ENCODE data around the gene FLACC1. TPM values are rescaled to one million over a fixed set of nuclear protein-coding genes. Genes with fewer than 3 reads are reported as not detected.
"Not testable (repeated sequence)": the region's sequence is repeated elsewhere in the genome, so short reads cannot be mapped to it uniquely, and the experiment has no call there.

FLACC1 gene
- total RNA-seq, 1 donor from 2014 or later: 0.23 TPM

DNA sequence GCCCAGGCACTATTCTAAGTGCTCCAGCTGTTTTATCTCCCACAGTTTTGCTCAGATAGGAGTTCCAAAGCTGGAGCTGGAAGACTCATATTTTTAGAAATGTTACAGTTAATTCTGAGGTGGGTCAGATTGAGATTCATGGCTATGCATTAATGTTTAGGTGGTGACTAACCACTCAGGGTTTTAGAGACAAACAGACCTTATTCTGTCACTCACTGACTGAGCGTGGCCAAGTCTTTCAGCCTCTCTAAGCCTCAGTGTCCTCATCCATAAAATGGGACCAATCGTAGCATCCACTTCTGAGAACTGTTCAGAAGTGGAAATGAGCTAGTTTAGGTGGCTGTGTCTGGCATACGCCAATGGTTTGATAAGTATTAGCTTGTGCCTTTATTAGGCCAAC is 101.1 kb downstream of the FLACC1 start:
- H3K9me3 Mint-ChIP-seq: peaks cover under 1% of the 10 kb centered on the region
- H3K27me3 Mint-ChIP-seq (ENCODE audit: insufficient read depth): no peaks in the 10 kb centered on the region
- intact Hi-C loops (cut with micrococcal nuclease): loop anchor here (10.0 kb wide), 2 partner anchors 1119 to 1379 kb away; partner anchors contain the start of genes BMPR2 and FAM117B
- peaks cover 84% of the 10 kb centered on the region for H3K4me1 Mint-ChIP-seq (ENCODE audit: low read depth)
- H3K4me3 Mint-ChIP-seq: peak overlapping the region; percentile 91
- peak overlapping the region; percentile 100 for H3K27ac Mint-ChIP-seq
- no peak for DNase-seq (ENCODE audit: low spot score)
- peaks cover 21% of the 10 kb centered on the region for H3K36me3 Mint-ChIP-seq (ENCODE audit: low read depth)

DNA sequence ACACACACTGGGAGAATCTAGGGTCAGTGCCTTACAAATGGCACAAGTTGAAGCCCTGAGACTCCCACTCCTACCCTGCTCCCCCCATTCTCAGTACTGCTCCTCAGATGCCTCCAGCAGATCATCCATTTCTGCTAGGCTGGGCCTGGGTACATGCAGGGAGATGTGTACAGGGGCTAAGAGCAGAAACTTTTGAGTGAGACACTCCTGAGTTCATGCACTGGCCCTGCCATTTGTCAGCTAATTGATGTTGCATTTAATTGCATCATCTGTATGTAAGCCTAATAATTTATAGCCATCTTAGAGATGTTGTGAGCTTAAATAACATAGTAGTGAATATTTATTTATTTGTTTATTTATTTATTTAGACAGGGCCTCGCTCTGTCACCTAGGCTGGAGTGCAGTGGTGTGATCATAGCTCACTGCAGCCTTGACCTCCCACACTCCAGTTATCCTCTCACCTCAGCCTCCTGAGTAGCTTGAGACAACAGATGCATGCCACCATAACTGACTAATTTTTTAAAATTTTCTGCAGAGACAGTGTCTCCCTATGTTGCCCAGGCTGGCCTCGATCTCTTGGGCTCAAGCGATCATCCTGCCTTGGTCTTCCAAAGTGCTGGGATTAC is 101.6 kb downstream of the FLACC1 start:
- peaks cover 26% of the 10 kb centered on the region for H3K36me3 Mint-ChIP-seq (ENCODE audit: low read depth)
- H3K4me3 Mint-ChIP-seq: no peak overlapping the region
- no peaks in the 10 kb centered on the region for H3K27me3 Mint-ChIP-seq (ENCODE audit: insufficient read depth)
- peak overlapping the region; percentile 89 for H3K27ac Mint-ChIP-seq
- intact Hi-C loops (cut with micrococcal nuclease): loop anchor here (10.0 kb wide), 2 partner anchors 1119 to 1379 kb away; partner anchors contain the start of genes BMPR2 and FAM117B
- H3K4me1 Mint-ChIP-seq (ENCODE audit: low read depth): peaks cover 86% of the 10 kb centered on the region
- DNase-seq (ENCODE audit: low spot score): no peak
- peaks cover 6% of the 10 kb centered on the region for H3K9me3 Mint-ChIP-seq

DNA sequence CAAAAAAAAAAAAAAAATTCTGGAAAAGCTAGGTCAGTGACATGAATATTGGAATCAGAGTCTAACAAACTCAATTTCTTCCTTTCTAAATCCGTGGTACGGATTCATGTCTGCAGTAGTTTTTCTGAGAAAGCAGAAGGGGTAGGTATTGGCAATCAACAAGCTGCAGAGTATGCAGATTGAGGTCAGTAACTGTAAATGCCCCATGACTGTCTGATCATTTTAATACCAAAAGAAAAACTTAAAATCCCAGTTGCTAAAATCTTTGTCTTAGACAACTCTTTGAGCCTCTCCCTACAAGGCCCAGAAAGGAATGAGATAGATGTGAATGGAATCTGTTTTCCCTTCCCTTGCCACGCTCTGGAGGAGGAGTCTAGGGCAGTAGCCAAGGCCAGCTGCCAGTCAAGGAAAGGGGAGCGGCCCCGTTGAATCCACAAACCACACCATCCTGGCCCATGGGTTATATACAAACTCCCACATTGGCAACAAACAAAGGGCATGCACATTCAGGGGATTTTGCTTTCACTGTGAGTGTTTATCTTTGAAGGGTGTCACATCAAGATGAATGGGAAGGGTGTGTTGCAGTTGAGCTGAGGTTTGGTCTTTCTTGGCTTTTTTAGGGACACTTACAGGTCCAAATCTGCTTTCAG is 102.9 kb downstream of the FLACC1 start:
- Mint-ChIP-seq H3K4me1 (ENCODE audit: low read depth) (peaks cover 89% of the 10 kb centered on the region), H3K27ac (peak overlapping the region; percentile 89), H3K27me3 (ENCODE audit: insufficient read depth) (no peaks in the 10 kb centered on the region), H3K36me3 (ENCODE audit: low read depth) (peaks cover 35% of the 10 kb centered on the region), H3K9me3 (peaks cover 13% of the 10 kb centered on the region), H3K4me3 (peak overlapping the region; percentile 68)
- peak; percentile 57 for DNase-seq (ENCODE audit: low spot score)
- intact Hi-C loops (cut with micrococcal nuclease): loop anchor here (1.0 to 10.0 kb wide), 3 partner anchors 11 to 1381 kb away; partner anchors contain the start of genes BMPR2 and FAM117B

DNA sequence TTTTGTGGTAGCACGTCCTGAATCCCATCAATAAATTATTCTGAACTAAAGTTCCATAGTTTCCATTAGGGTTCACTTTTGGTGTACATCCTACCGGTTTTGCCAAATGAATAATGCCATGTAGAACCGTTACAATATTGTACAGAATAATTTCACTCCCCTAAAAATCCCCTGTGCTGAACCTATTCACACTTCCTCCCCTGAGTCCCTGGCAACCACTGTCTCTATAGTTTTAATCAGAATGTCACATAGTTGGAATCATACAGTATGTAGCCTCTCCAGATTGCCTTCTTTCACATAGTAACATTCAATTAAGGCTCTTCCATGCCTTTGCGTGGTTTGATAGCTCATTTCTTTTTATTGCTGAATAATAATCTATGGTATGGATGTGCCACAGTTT is 106.4 kb downstream of the FLACC1 start:
- Mint-ChIP-seq H3K9me3 (peaks cover 13% of the 10 kb centered on the region), H3K4me3 (peak overlapping the region; percentile 7), H3K27me3 (ENCODE audit: insufficient read depth) (no peaks in the 10 kb centered on the region), H3K36me3 (ENCODE audit: low read depth) (peaks cover 47% of the 10 kb centered on the region), H3K27ac (peak overlapping the region; percentile 26), H3K4me1 (ENCODE audit: low read depth) (peaks cover 67% of the 10 kb centered on the region)
- intact Hi-C loops (cut with micrococcal nuclease): loop anchor here (10.0 kb wide), 2 partner anchors 1124 to 1384 kb away; partner anchors contain the start of genes BMPR2 and FAM117B
- DNase-seq (ENCODE audit: low spot score): no peak

DNA sequence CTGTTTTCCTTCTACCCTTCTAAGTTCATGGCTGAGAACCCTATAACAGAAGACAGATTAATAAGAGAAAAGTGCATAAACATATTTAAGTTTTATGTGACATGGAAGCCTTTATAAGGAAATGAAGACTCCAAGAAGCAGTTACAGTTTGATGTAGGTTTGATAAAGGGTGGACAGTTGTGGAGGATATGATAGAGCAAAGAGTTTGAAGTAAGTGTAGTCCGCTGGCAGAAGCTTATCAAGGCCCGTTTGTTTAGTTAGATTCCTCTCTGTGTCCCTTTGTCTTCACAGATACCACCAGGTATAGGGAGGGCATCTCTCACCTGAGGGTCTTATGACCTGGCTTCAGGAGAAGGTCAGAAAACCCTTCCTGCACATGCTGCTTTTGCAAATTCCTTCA is 107.3 kb downstream of the FLACC1 start:
- Mint-ChIP-seq H3K36me3 (ENCODE audit: low read depth) (peaks cover 47% of the 10 kb centered on the region), H3K4me1 (ENCODE audit: low read depth) (peaks cover 63% of the 10 kb centered on the region), H3K9me3 (peaks cover 13% of the 10 kb centered on the region), H3K27ac (no peak overlapping the region), H3K4me3 (no peak overlapping the region), H3K27me3 (ENCODE audit: insufficient read depth) (no peaks in the 10 kb centered on the region)
- intact Hi-C loops (cut with micrococcal nuclease): loop anchor here (10.0 kb wide), 2 partner anchors 1125 to 1385 kb away; partner anchors contain the start of genes BMPR2 and FAM117B
- no peak for DNase-seq (ENCODE audit: low spot score)

DNA sequence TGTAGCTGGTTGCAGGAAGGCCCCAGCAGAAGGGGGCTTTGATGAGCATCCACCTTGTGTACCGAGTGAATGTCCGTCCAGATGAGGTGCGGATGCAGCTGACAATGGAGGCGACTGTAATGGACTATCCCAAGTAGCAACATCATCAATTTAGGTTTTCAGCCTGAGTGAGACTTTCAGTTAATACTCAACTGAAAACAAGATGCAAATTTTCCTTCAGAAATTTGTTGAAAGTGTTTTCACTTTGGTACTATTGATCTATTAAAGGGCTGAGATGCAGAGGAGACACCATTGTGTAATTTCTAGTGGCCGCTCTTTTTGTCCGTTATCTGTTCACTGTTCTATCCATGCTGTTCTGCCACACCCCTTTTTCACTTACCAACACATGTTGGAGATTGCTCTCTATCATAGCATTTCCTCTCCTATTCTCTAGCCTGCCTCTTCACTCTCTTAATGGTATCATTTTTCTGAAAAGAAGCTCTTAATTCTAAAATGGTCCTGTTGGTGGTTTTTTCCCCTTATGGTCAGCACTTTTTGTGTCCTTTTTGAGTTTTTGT is 108.8 kb downstream of the FLACC1 start:
- H3K27ac Mint-ChIP-seq: peak overlapping the region; percentile 21
- intact Hi-C loops (cut with micrococcal nuclease): no loop called here
- no peaks in the 10 kb centered on the region for H3K27me3 Mint-ChIP-seq (ENCODE audit: insufficient read depth)
- peaks cover 13% of the 10 kb centered on the region for H3K9me3 Mint-ChIP-seq
- no peak overlapping the region for H3K4me3 Mint-ChIP-seq
- peaks cover 41% of the 10 kb centered on the region for H3K36me3 Mint-ChIP-seq (ENCODE audit: low read depth)
- no peak for DNase-seq (ENCODE audit: low spot score)
- peaks cover 57% of the 10 kb centered on the region for H3K4me1 Mint-ChIP-seq (ENCODE audit: low read depth)

DNA sequence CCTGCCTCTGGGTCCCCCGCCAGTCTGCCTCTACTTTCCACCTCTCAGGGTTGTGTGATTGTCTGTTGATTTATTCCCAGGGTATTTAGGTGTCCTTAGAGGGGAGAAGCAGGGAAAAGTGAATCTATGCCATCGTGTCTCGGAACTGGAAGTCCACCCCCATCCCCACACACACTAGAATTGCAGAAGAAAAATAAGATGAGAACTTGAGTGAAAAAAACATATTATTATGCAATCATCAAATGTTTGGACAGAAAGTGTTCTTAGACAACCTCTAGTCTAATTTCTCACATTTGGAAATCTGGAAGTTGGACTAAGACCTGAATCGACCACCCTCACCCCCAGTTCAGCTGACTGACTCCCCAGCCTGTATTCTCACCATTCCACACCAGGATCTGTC is 110.9 kb downstream of the FLACC1 start:
- H3K9me3 Mint-ChIP-seq: peaks cover 13% of the 10 kb centered on the region
- no peaks in the 10 kb centered on the region for H3K27me3 Mint-ChIP-seq (ENCODE audit: insufficient read depth)
- H3K27ac Mint-ChIP-seq: no peak overlapping the region
- peaks cover 45% of the 10 kb centered on the region for H3K36me3 Mint-ChIP-seq (ENCODE audit: low read depth)
- intact Hi-C loops (cut with micrococcal nuclease): no loop called here
- H3K4me1 Mint-ChIP-seq (ENCODE audit: low read depth): peaks cover 50% of the 10 kb centered on the region
- no peak for DNase-seq (ENCODE audit: low spot score)
- H3K4me3 Mint-ChIP-seq: no peak overlapping the region

DNA sequence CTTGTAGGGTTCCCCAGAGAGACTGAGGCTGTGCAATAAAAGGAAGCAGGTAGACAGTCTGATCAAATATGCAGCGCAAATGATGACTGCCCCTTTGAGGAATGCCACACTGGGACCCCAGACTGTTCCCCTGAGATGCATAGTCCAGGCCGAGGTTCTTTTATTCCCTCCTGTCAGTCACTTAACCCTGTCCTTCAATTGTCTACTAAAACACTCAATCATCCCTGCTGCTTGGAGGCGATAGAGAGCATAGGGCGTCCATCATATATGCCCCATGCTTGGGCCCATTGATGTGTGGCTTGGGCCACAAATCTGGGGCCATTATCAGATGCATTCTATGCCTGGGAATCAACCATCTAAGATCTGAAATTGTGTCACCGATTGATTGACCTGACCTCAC is 112.3 kb downstream of the FLACC1 start:
- Mint-ChIP-seq H3K4me3 (no peak overlapping the region), H3K4me1 (ENCODE audit: low read depth) (peaks cover 42% of the 10 kb centered on the region)
- intact Hi-C loops (cut with micrococcal nuclease): no loop called here

DNA sequence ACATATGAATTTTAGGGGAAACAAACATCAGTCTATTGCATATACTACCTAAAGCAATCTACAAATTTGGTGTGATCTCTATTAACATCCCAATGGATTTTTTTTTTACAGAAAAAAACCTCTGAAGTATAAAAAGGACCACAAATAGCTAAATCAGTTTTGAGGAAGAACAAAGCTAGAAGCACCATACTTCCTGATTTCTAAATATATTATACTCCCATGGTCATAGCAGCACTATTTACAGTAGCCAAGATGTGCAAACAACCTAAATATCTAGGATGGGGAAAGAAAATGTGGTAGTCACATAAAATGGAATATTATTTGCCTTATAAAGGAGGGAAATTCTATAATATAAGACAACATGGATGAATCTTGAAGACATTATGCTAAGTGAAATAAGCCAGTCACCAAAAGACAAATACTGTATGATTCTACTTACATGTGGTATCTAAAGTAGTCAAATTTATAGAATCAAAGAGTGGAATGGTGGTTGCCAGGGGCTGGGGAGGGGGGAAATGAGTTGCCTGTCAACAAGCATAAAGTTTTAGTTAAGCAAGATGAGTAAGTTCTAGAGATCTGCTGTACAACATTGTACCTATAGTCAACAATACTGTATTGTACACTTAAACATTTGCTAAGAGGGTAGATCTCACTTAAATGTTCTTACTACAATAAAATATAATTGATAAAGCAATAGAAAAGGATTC is 114.4 kb downstream of the FLACC1 start:
- no peak for DNase-seq (ENCODE audit: low spot score)
- Mint-ChIP-seq H3K36me3 (ENCODE audit: low read depth) (peaks cover 43% of the 10 kb centered on the region), H3K27me3 (ENCODE audit: insufficient read depth) (no peaks in the 10 kb centered on the region), H3K4me3 (no peak overlapping the region), H3K4me1 (ENCODE audit: low read depth) (peaks cover 36% of the 10 kb centered on the region), H3K9me3 (no peaks in the 10 kb centered on the region), H3K27ac (no peak overlapping the region)
- intact Hi-C loops (cut with micrococcal nuclease): loop anchor here (1.0 kb wide), 1 partner anchor 12 kb away; no protein-coding TSS in a partner anchor

More for the DNA sequence above, 112.3 kb downstream of the FLACC1 start:
- H3K36me3 Mint-ChIP-seq (ENCODE audit: low read depth): peaks cover 47% of the 10 kb centered on the region
- H3K9me3 Mint-ChIP-seq: peaks cover 2% of the 10 kb centered on the region
- H3K27ac Mint-ChIP-seq: peak overlapping the region; percentile 32
- no peak for DNase-seq (ENCODE audit: low spot score)
- H3K27me3 Mint-ChIP-seq (ENCODE audit: insufficient read depth): no peaks in the 10 kb centered on the region

DNA sequence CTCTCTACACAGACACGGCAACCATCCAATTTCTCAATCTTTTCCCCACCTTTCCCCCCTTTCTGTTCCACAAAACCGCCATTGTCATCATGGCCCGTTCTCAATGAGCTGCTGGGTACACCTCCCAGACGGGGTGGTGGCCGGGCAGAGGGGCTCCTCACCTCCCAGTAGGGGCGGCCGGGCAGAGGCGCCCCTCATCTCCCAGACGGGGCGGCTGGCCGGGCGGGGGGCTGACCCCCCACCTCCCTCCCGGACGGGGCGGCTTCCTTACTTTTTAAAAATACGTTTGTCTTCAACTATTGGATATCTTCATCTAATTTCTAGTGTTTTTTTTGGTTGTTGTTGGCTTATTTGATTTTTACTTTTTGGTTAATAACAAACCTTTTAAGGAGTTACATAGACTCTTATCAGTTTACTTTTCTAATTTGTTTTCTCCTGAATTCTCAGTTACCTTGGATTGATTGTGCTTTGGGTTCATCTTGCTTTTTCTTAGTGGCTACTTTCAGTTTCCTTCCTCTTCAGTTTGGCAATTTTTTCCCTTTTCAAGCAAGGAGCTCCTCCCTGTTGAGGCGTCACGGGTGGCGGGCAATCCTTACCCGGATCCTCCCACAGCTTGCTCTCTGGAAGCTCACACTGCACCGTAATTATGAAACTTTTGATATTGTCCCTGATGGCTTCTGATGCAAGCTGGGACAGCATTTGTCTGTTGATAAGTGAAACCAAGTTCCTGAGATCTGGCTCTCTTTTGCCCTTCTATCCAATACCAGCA is 117.8 kb downstream of the FLACC1 start:
- not testable (repeated sequence) for H3K27me3 Mint-ChIP-seq (ENCODE audit: insufficient read depth); H3K9me3 Mint-ChIP-seq; DNase-seq (ENCODE audit: low spot score)
- Mint-ChIP-seq H3K27ac (peak overlapping the region; percentile 69), H3K4me3 (peak overlapping the region; percentile 57), H3K4me1 (ENCODE audit: low read depth) (peaks cover 49% of the 10 kb centered on the region), H3K36me3 (ENCODE audit: low read depth) (peaks cover 45% of the 10 kb centered on the region)
- intact Hi-C loops (cut with micrococcal nuclease): loop anchor here (5.0 to 10.0 kb wide), 4 partner anchors 168 to 938 kb away; partner anchors contain the start of gene FZD7
